ENCODE data around the gene PKNOX2. TPM values are rescaled to one million over a fixed set of nuclear protein-coding genes. Genes with fewer than 3 reads are reported as not detected.

The PKNOX2 gene
- polyA plus RNA-seq, 1 donor, result 3.6 TPM

- Histone ChIP-seq H3K4me1 (ENCODE audit: control insufficient read depth, insufficient read depth, low read length) (no peaks in the 10 kb centered on the region), H3K9me3 (ENCODE audit: control insufficient read depth, low read depth, low read length) (no peaks in the 10 kb centered on the region), H3K36me3 (ENCODE audit: control insufficient read depth, insufficient read depth, low read length) (no peaks in the 10 kb centered on the region), H3K27me3 (ENCODE audit: control insufficient read depth, insufficient read depth, low read length) (peaks cover under 1% of the 10 kb centered on the region), H3K4me3 (ENCODE audit: low read length) (no peak overlapping the region), H3K27ac (ENCODE audit: low read length) (no peak overlapping the region)
- DNase-seq, result peak; percentile 28 to 48
- WGBS (ENCODE audit: insufficient coverage, low lambda C conversion rate), result no CpG with 5 or more reads among the region's 11 CpGs
Observed at GRCh38 chr11:125433454-125434121, 269.0 kb downstream of the PKNOX2 start.

DNA sequence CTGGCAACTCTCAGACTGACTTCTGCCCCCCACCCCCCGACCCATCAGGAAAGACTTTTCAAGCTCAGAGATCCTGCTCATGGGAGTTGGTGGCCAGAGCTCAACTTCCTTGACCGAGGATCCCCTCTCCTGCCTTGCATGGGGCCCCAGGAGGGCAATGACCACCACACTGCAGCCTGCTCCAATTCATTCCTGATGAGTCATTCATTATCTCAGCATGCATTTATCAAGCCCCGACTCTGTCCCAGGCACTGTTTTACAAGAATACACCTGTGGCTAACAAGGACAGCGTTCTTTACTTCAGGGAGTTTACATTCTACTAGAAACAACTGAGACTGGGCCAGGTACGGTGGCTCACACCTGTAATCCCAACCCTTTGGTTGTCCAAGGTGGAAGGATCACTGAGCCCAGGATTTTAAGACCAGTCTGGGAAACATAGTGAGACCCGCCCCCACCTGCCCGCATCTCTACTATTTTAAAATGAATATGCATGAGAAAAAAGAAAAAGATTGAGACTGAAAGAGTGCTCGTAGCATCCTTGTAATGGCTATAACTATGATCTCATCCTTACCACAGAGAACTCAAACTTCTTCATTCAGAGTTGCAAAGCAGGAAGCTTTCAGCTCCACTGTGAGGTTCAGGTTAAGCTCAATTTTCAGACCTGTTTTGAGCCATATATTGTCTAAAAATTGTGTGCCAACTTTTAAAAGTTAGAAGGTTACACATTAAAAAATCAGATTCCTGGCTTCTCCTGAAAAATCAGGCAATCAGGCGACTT lies 271.1 kb downstream of the PKNOX2 start:
- H3K27me3 ChIP-seq (ENCODE audit: control insufficient read depth, insufficient read depth, low read length), result peaks cover 8% of the 10 kb centered on the region
- no peaks in the 10 kb centered on the region for H3K9me3 ChIP-seq (ENCODE audit: control insufficient read depth, low read depth, low read length)
- no peaks in the 10 kb centered on the region for H3K36me3 ChIP-seq (ENCODE audit: control insufficient read depth, insufficient read depth, low read length)
- H3K4me3 ChIP-seq (ENCODE audit: low read length), result no peak overlapping the region
- no peaks in the 10 kb centered on the region for H3K4me1 ChIP-seq (ENCODE audit: control insufficient read depth, insufficient read depth, low read length)
- WGBS (ENCODE audit: insufficient coverage, low lambda C conversion rate), result 100% methylated on average over 1 of the region's 9 CpGs
- no peak overlapping the region for H3K27ac ChIP-seq (ENCODE audit: low read length)
- DNase-seq, result peak in 1 of 2 donors; percentile 38

DNA sequence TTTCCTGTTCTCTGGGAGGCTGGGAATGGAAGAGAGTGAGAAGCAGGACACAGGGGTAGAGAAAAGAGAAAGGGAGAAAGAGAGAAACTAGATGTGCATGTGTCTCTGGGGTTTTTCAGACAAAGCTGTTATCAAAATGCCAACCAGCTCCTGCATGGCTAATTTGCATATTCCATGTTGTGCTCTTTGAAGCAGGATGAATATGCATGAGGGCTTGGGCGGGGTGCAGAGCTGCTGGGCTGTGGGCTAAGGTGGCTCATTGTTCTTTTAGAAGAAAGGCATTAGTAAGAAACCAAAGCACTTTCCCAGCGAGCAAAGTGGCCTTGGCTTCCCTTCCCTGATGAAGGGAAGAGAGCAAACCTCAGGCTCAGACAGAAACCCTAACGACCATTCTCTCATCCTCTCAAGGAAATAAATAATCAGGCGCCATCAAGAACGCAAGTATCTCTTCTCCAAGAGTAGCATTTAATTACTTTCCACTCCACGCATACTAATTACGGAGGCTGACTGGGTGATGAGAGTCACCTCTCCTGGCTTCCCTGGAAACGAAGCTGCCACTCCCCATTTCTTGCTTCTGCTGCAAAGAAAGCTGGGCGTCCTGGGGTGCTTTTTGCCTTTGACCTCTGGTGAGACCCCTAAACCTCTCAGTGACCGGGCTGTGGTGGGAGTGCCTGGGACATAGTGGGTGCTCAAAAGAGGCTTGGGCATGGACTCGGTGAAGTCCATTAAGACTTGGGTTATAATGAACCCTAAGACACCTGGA lies 277.3 kb downstream of the PKNOX2 start:
- no peak overlapping the region for H3K27ac ChIP-seq (ENCODE audit: low read length)
- peaks cover 27% of the 10 kb centered on the region for H3K27me3 ChIP-seq (ENCODE audit: control insufficient read depth, insufficient read depth, low read length)
- no peaks in the 10 kb centered on the region for H3K36me3 ChIP-seq (ENCODE audit: control insufficient read depth, insufficient read depth, low read length)
- DNase-seq, result no peak
- no peak overlapping the region for H3K4me3 ChIP-seq (ENCODE audit: low read length)
- no peaks in the 10 kb centered on the region for H3K4me1 ChIP-seq (ENCODE audit: control insufficient read depth, insufficient read depth, low read length)
- H3K9me3 ChIP-seq (ENCODE audit: control insufficient read depth, low read depth, low read length), result no peaks in the 10 kb centered on the region
- WGBS (ENCODE audit: insufficient coverage, low lambda C conversion rate), result no CpG with 5 or more reads among the region's 11 CpGs

DNA sequence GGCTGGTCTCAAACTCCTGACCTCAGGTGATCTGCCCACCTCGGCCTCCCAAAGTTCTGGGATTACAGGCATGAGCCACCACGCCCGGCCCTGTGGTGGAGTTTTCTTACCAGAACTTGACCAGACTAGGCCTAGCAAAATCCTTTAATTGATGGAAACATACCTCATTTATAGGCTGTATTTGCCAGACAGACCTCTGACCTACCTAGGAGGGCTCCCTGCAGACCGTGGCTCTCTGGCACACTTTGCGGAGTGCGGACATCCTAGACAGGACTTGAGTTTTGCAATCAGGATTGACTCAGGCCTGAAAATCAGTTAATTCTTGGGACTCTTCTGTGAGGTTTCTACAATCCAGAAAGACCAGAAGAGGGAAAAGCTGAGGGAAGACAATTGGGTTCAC lies 278.4 kb downstream of the PKNOX2 start:
- H3K36me3 ChIP-seq (ENCODE audit: control insufficient read depth, insufficient read depth, low read length), result no peaks in the 10 kb centered on the region
- no peak overlapping the region for H3K27ac ChIP-seq (ENCODE audit: low read length)
- no peaks in the 10 kb centered on the region for H3K4me1 ChIP-seq (ENCODE audit: control insufficient read depth, insufficient read depth, low read length)
- DNase-seq, result no peak
- WGBS (ENCODE audit: insufficient coverage, low lambda C conversion rate), result no CpG with 5 or more reads among the region's 6 CpGs
- H3K9me3 ChIP-seq (ENCODE audit: control insufficient read depth, low read depth, low read length), result no peaks in the 10 kb centered on the region
- no peak overlapping the region for H3K4me3 ChIP-seq (ENCODE audit: low read length)
- peaks cover 27% of the 10 kb centered on the region for H3K27me3 ChIP-seq (ENCODE audit: control insufficient read depth, insufficient read depth, low read length)

- Histone ChIP-seq H3K4me3 (ENCODE audit: low read length) (no peak overlapping the region), H3K36me3 (ENCODE audit: control insufficient read depth, insufficient read depth, low read length) (no peaks in the 10 kb centered on the region), H3K27me3 (ENCODE audit: control insufficient read depth, insufficient read depth, low read length) (peaks cover 23% of the 10 kb centered on the region), H3K27ac (ENCODE audit: low read length) (no peak overlapping the region), H3K9me3 (ENCODE audit: control insufficient read depth, low read depth, low read length) (no peaks in the 10 kb centered on the region), H3K4me1 (ENCODE audit: control insufficient read depth, insufficient read depth, low read length) (no peaks in the 10 kb centered on the region)
- DNase-seq, result no peak
- no CpG with 5 or more reads among the region's 10 CpGs for WGBS (ENCODE audit: insufficient coverage, low lambda C conversion rate)
Observed at GRCh38 chr11:125443767-125444311, 279.3 kb downstream of the PKNOX2 start.

DNA sequence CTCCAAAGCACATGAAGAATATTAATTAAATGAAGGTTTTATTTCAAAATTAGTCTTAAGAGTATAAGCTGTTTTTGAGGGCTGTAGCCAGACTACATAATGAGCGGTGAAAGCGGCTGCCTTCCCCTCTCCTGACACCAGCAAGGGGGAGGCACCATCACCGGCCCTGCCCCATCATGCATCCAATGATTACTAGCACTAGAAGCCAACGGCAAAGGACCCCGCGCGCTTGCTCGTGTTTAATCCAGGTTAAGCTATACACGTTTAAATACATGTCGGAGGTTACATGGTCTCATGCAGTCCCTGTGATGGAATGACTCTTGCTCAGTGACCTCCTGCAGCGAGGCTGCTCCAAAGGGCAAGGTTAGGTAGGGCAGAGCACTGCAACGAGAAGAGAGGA lies 281.2 kb downstream of the PKNOX2 start:
- WGBS (ENCODE audit: insufficient coverage, low lambda C conversion rate), result no CpG with 5 or more reads among the region's 12 CpGs
- no peak overlapping the region for H3K4me3 ChIP-seq (ENCODE audit: low read length)
- no peak overlapping the region for H3K27ac ChIP-seq (ENCODE audit: low read length)
- DNase-seq, result no peak
- peaks cover 18% of the 10 kb centered on the region for H3K27me3 ChIP-seq (ENCODE audit: control insufficient read depth, insufficient read depth, low read length)
- no peaks in the 10 kb centered on the region for H3K9me3 ChIP-seq (ENCODE audit: control insufficient read depth, low read depth, low read length)
- H3K36me3 ChIP-seq (ENCODE audit: control insufficient read depth, insufficient read depth, low read length), result no peaks in the 10 kb centered on the region
- H3K4me1 ChIP-seq (ENCODE audit: control insufficient read depth, insufficient read depth, low read length), result no peaks in the 10 kb centered on the region

- peaks cover 13% of the 10 kb centered on the region for H3K27me3 ChIP-seq (ENCODE audit: control insufficient read depth, insufficient read depth, low read length)
- H3K9me3 ChIP-seq (ENCODE audit: control insufficient read depth, low read depth, low read length), result no peaks in the 10 kb centered on the region
- no peak overlapping the region for H3K4me3 ChIP-seq (ENCODE audit: low read length)
- H3K36me3 ChIP-seq (ENCODE audit: control insufficient read depth, insufficient read depth, low read length), result no peaks in the 10 kb centered on the region
- WGBS (ENCODE audit: insufficient coverage, low lambda C conversion rate), result 6% methylated on average over 5 of the region's 7 CpGs
- H3K27ac ChIP-seq (ENCODE audit: low read length), result no peak overlapping the region
- DNase-seq, result peak in 1 of 2 donors; percentile 9
- no peaks in the 10 kb centered on the region for H3K4me1 ChIP-seq (ENCODE audit: control insufficient read depth, insufficient read depth, low read length)
Observed at GRCh38 chr11:125446279-125446678, 281.7 kb downstream of the PKNOX2 start.

GRCh38 chr11:125447721-125448120 lies 283.2 kb downstream of the PKNOX2 start:
- Histone ChIP-seq H3K36me3 (ENCODE audit: control insufficient read depth, insufficient read depth, low read length) (no peaks in the 10 kb centered on the region), H3K9me3 (ENCODE audit: control insufficient read depth, low read depth, low read length) (no peaks in the 10 kb centered on the region), H3K27ac (ENCODE audit: low read length) (no peak overlapping the region), H3K4me1 (ENCODE audit: control insufficient read depth, insufficient read depth, low read length) (peaks cover 6% of the 10 kb centered on the region), H3K4me3 (ENCODE audit: low read length) (no peak overlapping the region), H3K27me3 (ENCODE audit: control insufficient read depth, insufficient read depth, low read length) (peaks cover 3% of the 10 kb centered on the region)
- DNase-seq, result no peak
- WGBS (ENCODE audit: insufficient coverage, low lambda C conversion rate), result 100% methylated on average over 1 of the region's 6 CpGs

GRCh38 chr11:125448136-125448535 lies 283.6 kb downstream of the PKNOX2 start:
- H3K9me3 ChIP-seq (ENCODE audit: control insufficient read depth, low read depth, low read length), result no peaks in the 10 kb centered on the region
- H3K36me3 ChIP-seq (ENCODE audit: control insufficient read depth, insufficient read depth, low read length), result no peaks in the 10 kb centered on the region
- H3K4me3 ChIP-seq (ENCODE audit: low read length), result no peak overlapping the region
- no peak for DNase-seq
- H3K4me1 ChIP-seq (ENCODE audit: control insufficient read depth, insufficient read depth, low read length), result peaks cover 6% of the 10 kb centered on the region
- no peak overlapping the region for H3K27ac ChIP-seq (ENCODE audit: low read length)
- peaks cover 3% of the 10 kb centered on the region for H3K27me3 ChIP-seq (ENCODE audit: control insufficient read depth, insufficient read depth, low read length)
- WGBS (ENCODE audit: insufficient coverage, low lambda C conversion rate), result no CpG with 5 or more reads among the region's 3 CpGs

DNA sequence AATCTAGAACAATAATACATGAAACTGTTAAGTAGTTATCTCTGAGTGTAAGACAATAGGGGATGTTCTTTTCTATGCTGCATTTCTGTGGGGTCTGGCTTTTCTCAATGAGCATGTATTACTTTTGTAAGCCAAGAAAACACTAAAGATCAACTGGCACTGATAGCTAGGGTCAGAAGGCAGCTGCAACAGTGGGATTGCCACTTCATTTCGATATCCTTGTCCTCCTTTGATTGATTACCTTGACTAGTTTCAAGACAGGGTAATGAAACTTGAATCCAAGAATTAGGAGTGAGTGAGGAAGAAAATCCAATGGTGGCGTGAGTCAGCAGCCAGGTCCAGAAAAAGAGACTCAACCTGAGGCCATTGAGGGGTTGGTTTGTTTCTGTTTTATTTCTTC lies 285.0 kb downstream of the PKNOX2 start:
- Histone ChIP-seq H3K4me3 (ENCODE audit: low read length) (no peak overlapping the region), H3K27ac (ENCODE audit: low read length) (no peak overlapping the region), H3K27me3 (ENCODE audit: control insufficient read depth, insufficient read depth, low read length) (no peaks in the 10 kb centered on the region), H3K9me3 (ENCODE audit: control insufficient read depth, low read depth, low read length) (no peaks in the 10 kb centered on the region), H3K4me1 (ENCODE audit: control insufficient read depth, insufficient read depth, low read length) (peaks cover 6% of the 10 kb centered on the region), H3K36me3 (ENCODE audit: control insufficient read depth, insufficient read depth, low read length) (peaks cover 2% of the 10 kb centered on the region)
- DNase-seq, result no peak
- WGBS (ENCODE audit: insufficient coverage, low lambda C conversion rate), result no CpG with 5 or more reads among the region's 2 CpGs

Measured in large intestine (tissue), 3 donors.